ENCODE results near the gene PRKD1.

DNA sequence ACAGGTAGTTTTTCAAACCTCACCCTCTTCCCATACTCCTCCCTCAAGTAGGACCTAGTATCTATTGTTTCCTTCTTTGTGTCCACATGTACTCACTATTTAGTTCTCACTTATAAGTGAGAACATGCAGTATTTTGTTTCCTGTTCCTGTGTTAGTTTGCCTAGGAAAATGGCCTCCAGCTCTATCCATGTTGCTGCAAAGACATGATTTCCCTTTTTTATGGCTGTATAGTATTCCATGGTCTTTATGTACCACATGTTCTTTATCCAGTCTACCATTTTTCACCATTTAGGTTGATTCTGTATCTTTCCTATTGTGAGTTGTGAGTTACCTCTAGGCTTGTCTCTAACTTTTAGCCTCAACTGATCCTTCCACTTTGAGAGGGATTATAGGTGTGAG lies 310.7 kb downstream of the PRKD1 start:
- TF ChIP-seq, protein P1, sequence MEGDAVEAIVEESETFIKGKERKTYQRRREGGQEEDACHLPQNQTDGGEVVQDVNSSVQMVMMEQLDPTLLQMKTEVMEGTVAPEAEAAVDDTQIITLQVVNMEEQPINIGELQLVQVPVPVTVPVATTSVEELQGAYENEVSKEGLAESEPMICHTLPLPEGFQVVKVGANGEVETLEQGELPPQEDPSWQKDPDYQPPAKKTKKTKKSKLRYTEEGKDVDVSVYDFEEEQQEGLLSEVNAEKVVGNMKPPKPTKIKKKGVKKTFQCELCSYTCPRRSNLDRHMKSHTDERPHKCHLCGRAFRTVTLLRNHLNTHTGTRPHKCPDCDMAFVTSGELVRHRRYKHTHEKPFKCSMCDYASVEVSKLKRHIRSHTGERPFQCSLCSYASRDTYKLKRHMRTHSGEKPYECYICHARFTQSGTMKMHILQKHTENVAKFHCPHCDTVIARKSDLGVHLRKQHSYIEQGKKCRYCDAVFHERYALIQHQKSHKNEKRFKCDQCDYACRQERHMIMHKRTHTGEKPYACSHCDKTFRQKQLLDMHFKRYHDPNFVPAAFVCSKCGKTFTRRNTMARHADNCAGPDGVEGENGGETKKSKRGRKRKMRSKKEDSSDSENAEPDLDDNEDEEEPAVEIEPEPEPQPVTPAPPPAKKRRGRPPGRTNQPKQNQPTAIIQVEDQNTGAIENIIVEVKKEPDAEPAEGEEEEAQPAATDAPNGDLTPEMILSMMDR (IDR thresholded peaks at IDR 0.05; ENCODE audit: poor library complexity): no peak
- TF ChIP-seq EZH2 (IDR thresholded peaks at IDR 0.05; ENCODE audit: borderline replicate concordance): no peak

All from hepatocyte (in vitro differentiated cells).